Frontal cortex (tissue), 4 donors: ENCODE results near the gene MGAM2. TPM values are rescaled to one million over a fixed set of nuclear protein-coding genes. Genes with fewer than 3 reads are reported as not detected.

Experiments used
- DNase-seq, 2 donors: peaks; one replicate each; pipeline ENCODE4 v3.0.0; 2012; ENCODE audit warnings: low spot score in 2 of 2
- FAIRE-seq: peaks from 2 replicates; lab custom pipeline; 2012; peaks lifted over from hg19 to GRCh38; lab: Jason Lieb, UNC
- total RNA-seq: library from RNA; depleted of rRNA; stranded (reverse); fragments of >200 nt; gene quantifications from one replicate; pipeline ENCODE4 v1.2.3, GENCODE V29; 2014
- donor health status: control.
- donor health status: control.
- donor health status: control.

MGAM2 gene
- total RNA-seq, 1 donor from 2014 or later, result not detected

DNA sequence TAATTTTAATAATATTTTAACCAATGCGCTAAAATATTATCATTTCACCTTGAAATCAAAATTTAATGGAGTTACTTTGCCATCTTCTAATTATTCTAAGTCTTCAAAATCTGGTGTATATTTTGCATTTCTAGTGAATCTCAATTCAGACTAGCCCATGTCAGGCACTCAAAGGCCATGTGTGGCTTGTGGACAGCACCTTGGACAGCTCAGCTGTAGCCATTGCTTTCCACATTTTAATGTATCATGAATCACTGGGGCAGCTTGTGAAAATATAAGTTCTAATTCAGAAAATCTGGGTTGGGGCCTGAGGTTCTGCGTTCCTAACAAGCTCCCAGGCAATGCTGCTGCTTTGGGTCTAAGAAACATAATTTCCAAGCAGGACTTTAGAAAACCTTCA lies 57.2 kb downstream of the MGAM2 start:
- DNase-seq (no peak), FAIRE-seq (no peak)

DNA sequence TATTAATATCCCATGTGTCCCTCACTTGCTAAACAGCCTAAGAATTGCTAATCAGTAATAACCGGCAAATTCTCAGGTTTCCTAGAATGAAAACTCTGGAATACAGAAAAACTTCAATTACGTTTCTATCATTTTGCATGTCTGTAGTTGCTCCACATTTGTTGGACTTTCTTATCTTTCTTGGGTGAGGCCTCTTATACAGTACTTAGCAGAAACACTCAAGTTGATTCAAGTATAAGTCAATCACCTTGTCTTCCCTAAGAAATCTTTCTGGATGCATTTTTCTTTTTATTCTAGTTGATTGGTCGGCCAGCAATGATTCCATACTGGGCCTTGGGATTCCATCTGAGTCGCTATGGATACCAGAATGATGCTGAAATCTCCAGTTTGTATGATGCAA lies 61.4 kb downstream of the MGAM2 start:
- FAIRE-seq (no peak), DNase-seq (no peak)

DNA sequence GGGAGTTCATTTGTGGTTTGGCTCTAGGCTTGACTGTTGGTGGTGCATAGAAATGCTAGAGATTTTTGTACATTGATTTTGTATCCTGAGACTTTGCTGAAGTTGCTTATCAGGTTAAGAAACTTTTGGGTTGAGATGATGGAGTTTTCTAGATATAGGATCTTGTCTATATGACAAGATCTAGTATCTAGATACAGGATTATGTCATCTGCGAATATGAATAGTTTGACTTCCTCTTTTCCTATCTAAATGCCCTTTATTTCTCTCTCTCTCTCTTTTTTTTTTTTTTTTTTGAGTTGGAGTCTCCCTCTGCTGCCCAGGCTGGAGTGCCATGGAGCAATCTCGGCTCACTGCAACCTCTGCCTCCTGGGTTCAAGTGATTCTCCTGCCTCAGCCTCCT lies 62.9 kb downstream of the MGAM2 start:
- DNase-seq (no peak), FAIRE-seq (no peak)

DNA sequence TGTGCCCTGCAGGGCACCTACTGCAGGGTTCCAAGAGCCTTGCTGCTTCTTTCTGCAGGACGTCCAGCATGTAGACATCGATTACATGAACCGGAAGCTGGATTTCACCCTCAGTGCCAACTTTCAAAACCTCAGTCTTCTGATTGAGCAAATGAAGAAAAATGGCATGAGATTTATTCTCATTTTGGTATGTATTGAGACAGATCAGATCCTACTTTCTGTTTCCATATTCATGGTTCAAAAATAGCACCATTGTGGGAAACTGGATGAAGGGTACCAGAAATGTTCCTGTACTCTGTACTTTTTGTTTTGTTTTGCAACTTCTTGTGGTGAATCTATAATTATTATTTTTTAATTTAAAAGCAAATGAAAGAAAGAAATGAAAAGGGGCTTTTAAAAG lies 64.1 kb downstream of the MGAM2 start:
- no peak for FAIRE-seq
- no peak for DNase-seq

DNA sequence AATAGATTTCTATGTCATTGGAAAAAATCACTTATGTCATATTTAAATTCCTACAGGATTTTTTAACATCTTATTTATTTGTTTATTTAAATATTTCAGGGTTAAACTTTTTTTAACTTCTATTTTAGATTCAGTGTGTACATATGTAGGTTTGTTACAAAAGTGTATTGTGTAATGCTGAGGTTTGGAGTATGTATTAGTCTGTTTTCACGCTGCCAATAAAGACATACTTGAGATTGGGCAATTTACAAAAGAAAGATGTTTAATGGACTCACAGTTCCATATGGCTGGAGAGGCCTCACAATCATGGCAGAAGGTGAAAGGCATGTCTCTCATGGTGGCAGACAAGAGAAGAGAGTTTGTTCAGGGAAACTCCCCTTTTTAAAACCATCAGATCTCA lies 65.4 kb downstream of the MGAM2 start:
- FAIRE-seq (peak; percentile 37), DNase-seq (no peak)

DNA sequence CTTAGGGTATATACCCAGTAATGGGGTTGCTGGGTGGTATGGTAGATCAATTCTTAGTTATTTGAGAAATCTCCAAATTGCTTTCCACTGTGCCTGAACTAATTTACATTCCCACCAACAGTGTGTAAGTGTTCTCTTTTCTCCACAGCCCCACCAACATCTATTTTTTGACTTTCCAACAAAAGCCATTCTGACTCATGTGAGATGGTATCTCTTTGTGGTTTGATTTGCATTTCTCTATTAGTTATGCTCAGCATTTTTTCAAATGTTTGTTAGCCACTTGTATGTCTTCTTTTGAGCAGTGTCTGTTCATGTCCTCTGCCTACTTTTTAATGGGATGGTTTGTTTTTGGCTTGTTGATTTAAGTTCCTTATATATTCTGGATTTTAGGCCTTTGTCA lies 66.4 kb downstream of the MGAM2 start:
- DNase-seq (no peak), FAIRE-seq (no peak)

DNA sequence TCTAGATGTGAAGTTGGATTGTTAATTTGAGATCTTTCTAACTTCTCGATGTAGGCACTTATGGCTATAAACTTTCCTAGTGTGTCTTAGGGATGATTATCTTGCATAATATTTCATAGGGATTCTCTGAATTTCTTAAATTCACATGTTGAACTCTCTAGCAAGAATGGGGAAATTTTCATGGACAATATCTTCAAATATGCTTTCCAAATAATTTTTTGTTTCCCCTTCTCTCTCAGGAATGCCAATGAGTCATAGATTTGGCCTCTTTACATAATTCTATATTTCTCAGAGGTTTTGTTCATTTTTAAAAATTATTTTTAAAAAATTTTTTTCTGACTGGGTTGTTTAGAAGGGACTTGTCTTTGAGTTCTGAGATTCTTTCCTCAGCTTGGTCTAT lies 68.9 kb downstream of the MGAM2 start:
- FAIRE-seq, result no peak
- DNase-seq, result no peak

DNA sequence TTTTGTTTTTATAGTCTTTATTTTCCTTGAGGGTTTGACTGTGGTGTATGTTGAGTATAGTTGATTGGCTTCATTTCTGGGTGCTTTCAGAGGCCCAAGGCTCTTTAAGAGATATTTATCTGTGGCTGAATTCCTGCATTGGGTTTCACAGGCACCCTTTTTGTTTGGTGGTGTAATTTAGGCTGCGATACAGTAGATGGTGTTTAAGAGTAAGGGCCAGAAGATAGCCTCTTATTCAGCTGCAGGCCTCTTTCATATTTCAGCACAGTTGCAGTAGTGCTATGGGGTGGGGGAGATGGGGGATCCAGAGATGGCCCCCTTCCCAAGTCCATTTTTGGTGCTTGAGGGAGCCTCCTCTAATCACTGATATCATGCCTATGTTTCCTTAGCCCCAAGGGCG lies 69.7 kb downstream of the MGAM2 start:
- DNase-seq, result no peak
- FAIRE-seq, result no peak

DNA sequence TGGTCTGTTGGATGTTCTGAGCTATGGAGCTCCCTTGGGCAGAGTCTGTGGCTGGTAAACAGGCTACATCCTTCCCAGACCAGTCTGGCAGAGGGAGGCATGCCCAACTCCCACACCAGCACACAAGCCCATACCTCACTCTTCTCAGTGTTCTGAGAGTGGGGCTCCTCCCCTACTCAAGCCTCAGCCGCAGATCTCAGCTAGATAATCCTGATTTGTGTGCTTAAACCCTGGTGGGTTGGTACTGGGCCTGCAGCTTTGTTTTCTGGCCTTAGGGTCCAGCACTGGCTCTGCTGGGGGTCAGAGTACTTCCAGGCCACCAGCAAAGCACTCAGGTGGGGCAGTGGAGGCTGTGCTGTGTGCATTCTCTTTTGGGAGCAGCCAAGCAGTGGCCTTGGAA lies 70.4 kb downstream of the MGAM2 start:
- DNase-seq (no peak), FAIRE-seq (no peak)

DNA sequence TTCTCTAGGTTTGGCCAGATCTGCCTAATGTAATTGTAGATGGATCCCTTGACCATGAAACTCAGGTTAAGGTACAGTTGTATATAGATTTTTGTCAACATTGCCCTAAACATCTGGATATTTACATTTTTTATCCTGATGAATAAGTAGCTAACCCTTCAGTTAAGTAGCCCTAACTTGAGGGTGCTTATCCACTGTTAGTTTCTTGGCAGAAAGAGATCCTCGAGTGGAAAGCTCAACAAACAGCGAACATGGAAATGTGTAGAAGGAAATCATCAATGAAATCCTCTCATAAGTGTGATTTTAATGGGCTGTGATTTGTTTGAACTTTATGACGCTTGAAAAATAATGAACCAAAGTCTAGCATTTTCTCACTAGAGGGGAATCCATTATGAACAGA lies 73.6 kb downstream of the MGAM2 start:
- DNase-seq (no peak), FAIRE-seq (no peak)

DNA sequence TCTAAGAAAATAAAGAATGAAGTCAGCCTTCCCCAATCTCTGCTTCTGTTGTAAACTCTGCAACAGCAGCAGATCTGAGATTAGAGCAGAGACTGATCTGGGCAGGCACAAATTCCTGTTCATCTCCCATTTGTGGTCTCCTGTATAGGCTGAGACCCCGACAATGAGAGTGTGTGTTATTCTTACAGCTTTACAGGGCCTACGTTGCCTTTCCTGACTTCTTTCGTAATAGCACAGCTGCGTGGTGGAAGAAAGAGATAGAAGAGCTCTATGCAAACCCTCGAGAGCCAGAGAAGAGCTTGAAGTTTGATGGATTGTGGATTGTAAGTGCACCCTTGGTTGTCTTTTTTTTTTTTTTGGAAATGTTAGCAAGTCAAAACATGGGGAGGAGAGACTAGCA lies 74.3 kb downstream of the MGAM2 start:
- FAIRE-seq (no peak), DNase-seq (no peak)

DNA sequence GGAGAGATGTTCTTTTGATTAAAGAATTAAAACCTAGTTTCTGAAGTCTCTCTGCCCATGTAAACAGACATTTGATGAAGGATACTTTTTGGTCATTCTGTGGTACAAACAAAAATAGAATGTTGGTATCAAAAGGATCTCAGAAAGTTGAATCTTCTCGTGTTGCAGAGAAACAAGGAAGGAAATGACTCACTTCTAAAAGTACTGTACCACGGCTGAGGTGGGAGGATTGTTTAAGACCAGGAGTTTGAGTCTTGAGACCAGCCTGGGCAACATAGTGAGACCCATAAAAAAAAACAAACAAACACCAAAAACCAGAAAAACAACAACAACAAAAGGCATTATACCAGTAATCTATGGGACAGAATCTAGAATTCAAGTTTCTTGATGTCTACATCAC lies 76.6 kb downstream of the MGAM2 start:
- no peak for FAIRE-seq
- no peak for DNase-seq

DNA sequence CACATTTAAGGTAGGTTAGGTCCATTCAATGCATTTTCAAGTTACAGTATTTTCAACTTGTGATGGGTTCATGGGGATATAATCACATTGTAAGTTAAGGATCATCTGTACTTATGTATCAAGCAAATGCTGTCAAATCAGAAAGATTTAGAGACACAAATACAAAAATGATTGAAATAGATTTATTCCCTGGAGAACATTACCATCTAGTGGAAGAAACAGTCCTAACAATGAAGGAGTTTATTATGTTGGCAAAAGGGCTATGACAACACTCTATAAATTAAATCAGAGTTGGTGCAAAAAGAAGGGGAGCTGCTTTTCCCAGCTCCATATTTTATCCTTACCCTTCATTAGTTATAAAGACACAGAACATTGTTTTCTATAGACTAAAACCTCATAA lies 77.3 kb downstream of the MGAM2 start:
- FAIRE-seq (no peak), DNase-seq (peak in 1 of 2 donors; percentile 7)

DNA sequence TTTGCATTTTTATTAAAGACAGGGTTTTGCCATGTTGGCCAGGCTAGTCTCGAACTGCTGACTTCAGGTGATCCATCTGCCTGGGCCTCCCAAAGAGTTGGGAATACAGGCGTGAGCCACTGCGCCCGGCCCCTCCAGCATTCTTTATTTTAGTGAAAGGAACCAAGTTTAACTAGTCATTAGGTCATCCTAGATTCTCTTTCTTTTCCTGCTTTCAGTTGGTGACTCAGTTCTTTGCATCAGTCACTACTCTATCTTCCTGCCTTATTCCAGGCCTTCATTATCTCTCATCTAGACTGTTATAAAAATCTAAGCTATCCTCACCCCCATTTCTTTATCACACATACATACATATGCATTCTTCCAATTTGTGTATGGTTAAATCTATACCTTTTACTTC lies 82.7 kb downstream of the MGAM2 start:
- FAIRE-seq (no peak), DNase-seq (no peak)

DNA sequence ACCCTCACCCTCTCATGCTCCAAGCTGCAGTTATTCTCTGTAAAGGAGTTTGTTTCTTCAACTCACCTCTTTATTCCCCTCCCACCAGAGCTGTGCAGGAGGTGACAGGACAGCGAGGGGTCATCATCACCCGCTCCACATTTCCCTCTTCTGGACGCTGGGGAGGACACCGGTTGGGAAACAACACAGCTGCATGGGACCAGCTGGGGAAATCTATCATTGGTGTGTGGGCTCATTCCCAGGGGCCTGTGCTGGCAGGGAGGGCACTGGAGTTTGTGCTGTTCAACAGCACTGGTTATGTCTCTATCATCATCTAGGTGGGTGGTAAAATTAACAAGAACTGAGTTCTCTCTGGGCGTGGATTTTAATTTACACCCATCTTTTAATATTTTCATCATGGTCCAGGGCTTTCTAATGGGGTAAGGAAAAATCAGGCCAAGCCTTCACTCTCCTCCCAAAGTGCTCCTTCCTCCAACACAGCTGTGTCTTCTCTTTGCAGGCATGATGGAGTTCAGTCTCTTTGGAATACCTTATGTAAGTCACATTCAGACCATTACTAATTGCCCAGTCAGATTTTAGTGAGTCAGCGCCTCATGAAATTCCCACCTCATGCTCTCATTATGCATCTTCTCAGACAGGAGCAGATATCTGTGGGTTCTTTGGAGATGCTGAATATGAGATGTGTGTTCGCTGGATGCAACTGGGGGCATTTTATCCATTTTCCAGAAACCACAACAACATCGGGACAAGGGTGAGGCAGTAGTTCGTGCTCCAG lies 84.7 kb downstream of the MGAM2 start:
- no peak for FAIRE-seq
- DNase-seq, result no peak

DNA sequence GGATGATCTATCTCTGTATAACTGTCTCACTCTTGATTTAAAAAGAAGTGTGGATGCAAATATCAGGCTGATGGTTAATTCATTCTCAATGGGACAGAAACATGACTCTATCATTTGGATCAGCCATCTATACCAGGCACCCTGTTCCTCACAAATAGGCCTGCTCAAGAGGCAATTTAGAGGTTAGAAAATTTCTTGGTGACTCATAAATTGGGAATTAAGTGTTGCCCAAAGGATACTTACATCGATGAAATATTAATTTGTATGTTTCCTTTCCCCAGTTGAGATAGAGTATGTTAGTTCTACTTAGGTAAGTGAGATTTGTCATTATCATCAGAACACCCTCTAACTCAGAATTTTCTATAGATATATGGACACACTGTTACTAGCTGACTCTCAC lies 88.7 kb downstream of the MGAM2 start:
- DNase-seq (no peak), FAIRE-seq (no peak)

DNA sequence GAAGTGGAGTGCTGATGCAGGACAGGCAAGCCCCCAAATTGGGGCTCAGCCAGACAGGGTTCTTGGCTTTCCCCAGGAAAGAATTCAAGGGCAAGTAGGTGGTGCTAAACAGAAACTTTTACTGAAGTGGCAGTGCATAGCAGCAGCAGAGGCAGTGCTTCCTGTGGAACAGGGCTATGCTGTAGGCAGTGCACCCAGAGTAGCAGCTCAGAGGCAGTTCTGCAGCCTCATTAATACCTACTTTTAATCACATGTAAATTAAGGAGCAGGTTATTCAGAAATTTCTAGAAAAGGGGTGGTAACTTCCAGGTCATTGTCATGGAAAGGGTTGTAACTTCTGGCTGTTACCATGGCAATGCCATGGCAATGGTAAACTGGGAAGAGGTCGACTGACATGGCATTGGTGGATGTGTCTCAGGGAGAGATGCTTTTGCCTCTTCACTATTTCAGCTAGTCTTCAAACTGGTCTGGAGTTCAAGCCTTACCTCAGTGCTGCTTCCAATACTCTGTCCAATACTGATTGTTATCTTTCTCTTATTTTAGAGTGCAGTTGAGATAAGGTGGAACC lies 117.1 kb downstream of the MGAM2 start:
- DNase-seq, result no peak
- FAIRE-seq, result no peak

DNA sequence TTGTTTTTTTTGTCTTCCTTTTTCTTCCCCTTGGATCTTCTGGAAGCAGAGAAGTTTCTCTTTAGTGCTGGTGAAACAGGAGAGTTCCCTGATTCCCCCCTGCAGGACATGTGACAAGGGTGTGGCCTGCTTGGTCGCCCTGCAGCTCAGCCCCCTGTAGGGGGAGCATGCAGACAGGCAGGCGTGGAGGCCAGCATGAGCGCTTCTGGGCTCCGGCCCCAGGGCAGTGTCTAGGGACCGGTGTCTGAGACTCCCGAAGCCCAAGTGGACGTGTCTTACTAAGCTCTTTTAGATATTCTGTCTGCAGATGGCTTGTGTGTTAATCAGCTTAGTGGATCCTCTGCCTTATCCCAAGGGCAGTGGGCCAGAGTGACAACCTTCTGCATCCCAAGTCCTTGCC lies 120.2 kb downstream of the MGAM2 start:
- DNase-seq, result no peak
- FAIRE-seq, result no peak

DNA sequence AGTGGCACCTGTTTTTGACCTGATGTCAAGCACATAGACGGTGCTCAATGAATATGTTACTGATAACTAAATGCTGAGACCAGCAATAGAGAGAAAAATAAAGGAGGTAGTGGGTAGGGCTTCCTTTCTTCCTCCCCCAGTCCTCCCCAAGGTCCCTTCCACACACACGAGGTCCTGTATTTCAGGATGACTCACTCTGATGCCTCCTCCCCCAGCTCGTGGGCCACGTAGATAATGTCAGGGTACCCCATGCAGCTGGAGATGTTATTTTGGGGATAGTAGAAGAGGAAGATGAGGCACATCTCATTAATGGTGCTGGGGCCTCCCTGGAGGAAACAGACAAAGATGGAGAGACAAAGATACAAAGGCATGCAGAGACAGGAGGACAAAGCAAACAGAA lies 129.0 kb downstream of the MGAM2 start:
- DNase-seq, result no peak
- no peak for FAIRE-seq

DNA sequence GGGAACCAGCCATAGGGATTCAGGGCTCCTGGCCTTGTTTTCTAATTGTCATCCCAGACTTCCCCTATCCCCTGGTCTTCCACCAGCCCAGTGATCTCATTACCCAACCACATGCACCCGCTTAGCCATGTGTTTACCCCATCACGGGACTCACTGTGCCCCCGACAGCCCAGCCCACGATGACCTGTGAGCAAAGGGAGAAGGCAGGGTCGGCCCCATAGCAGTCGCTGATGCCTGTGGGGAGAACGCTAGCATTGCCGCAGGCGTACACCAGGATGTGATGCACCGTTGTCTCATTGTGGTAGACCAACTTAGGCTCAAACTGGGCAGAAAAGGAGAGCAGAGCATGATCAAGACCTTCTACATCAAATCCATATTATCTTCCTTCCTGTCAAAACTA lies 132.3 kb downstream of the MGAM2 start:
- DNase-seq (no peak), FAIRE-seq (no peak)

DNA sequence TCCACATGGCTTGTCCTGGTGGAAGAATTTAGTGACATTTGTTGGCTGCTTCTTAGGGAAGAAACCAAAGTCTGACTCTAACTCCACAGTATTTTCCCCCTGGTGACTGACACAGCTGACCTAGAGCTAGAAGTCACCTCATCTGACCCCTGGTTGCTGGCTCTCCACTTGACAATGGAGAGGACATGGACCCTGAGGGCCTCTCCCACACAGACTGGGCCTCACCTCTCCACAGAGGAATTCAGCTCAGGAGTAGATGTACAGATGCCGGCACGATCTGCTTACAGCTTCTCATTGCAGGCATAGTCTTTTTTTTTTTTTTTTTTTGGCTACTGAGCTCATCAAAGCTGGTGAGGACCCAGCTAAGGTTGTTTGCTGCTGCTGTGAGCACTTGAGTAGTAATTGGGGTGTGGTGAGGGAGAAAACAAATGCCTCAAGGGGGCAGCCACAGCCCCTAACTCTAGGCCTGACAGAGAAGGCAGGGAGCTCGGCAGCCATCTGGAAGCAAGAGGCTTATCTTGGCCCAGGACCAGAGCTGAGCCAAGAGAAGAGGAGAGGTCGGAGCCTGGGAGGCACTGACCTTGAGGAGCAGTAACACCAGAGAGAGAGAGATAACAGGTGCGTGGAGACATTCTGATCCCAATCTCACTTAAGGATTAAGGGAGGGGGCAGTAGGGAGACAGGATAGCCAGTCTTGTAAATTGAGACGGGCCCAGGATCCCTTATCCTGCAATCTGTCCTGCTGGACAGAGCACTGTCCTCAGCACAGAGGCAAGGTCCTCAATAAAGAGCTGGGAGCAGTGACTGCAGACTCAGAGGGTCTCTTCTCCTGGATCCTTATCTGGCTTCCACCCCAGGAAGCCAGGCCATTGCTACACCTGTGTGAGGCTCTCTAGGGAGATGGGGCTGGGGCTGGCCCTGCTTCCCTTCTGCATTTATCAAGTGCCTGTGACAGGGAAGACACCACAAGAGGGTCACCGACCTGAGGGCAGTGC lies 136.9 kb downstream of the MGAM2 start:
- DNase-seq (no peak), FAIRE-seq (no peak)
